Neutrophil (primary cell): ENCODE measurements around the gene PRPF19.

ENCODE experiments used
- H3K27ac ChIP-seq: fragments of 200-600 bp; sonication (generic); 2 replicates; pipeline ENCODE4 v1.5.1; 2016; ENCODE audit warnings: mild to moderate bottlenecking, moderate library complexity
- H3K27me3 ChIP-seq: fragments of 200-600 bp; sonication (generic); 2 replicates; pipeline ENCODE4 v1.6.0; 2016; ENCODE audit warnings: mild to moderate bottlenecking
- H3K36me3 ChIP-seq: fragments of 200-600 bp; sonication (generic); 2 replicates; pipeline ENCODE4 v1.5.1; 2017
- H3K4me1 ChIP-seq, 2 experiments: fragments of 200-600 bp in 1 of 2; sonication (generic) in 1 of 2; 1 replicate in 1 of 2; 2 replicates in 1 of 2; pipeline versions ENCODE4 v1.5.1 to v1.6.1; 2013 to 2016; ENCODE audit warnings: low read depth in 1 of 2, low read length in 1 of 2, mild to moderate bottlenecking in 1 of 2, moderate library complexity in 1 of 2; ENCODE audit not compliant: control insufficient read depth in 1 of 2, insufficient read depth in 1 of 2
- H3K4me3 ChIP-seq, 2 experiments: fragments of 200-600 bp in 1 of 2; sonication (generic) in 1 of 2; 1 replicate in 1 of 2; 2 replicates in 1 of 2; pipeline ENCODE4 v1.5.1; 2013 to 2016; ENCODE audit warnings: low read depth in 1 of 2, low read length in 1 of 2, mild to moderate bottlenecking in 1 of 2, moderate library complexity in 1 of 2
- H3K9me3 ChIP-seq: fragments of 200-600 bp; sonication (generic); 2 replicates; pipeline ENCODE4 v1.5.1; 2016
- TF ChIP-seq, protein P1 (sequence below): fragments of 200-600 bp; sonication (generic); IDR thresholded peaks from 2 replicates; pipeline ENCODE4 v1.5.1; 2016; ENCODE audit warnings: antibody characterized with exemption

Gene PRPF19

DNA sequence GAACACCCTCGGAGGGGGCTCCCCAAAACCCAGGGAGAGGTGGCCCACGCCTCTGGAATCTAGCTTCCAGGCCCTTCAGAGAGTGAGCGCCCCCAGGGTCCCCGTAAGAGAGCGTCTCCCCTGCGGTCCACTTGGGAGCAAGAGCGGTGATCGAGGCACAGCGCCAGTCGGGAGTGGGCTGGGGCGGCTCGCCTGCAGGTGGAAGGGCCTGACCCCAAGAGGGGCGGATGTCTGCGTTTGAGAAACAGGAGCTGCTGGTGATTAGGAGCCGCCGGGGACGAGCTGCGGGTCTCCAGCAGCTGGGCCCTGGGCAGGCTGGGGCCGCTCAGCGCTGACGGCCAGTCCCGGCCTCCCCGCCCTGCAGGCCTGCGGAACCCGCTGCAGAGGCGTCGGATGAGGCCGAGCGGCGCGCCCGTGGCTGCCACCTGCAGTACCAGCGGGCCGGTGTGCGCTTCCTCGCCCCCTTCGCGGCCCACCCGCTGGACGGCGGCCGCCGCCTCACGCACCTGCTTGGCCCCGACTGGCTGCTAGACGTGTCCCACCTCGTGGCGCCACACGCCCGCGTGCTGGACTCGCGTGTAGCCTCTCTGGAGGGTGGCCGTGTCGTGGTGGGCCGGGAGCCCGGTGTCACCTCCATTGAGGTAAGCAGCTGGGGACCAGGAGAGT lies 27.9 kb upstream of the PRPF19 start:
- TF ChIP-seq, protein P1, sequence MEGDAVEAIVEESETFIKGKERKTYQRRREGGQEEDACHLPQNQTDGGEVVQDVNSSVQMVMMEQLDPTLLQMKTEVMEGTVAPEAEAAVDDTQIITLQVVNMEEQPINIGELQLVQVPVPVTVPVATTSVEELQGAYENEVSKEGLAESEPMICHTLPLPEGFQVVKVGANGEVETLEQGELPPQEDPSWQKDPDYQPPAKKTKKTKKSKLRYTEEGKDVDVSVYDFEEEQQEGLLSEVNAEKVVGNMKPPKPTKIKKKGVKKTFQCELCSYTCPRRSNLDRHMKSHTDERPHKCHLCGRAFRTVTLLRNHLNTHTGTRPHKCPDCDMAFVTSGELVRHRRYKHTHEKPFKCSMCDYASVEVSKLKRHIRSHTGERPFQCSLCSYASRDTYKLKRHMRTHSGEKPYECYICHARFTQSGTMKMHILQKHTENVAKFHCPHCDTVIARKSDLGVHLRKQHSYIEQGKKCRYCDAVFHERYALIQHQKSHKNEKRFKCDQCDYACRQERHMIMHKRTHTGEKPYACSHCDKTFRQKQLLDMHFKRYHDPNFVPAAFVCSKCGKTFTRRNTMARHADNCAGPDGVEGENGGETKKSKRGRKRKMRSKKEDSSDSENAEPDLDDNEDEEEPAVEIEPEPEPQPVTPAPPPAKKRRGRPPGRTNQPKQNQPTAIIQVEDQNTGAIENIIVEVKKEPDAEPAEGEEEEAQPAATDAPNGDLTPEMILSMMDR: no peak
- Histone ChIP-seq H3K9me3 (no peaks in the 10 kb centered on the region), H3K36me3 (peaks cover 35% of the 10 kb centered on the region), H3K4me1 (no peaks in the 10 kb centered on the region), H3K27me3 (peaks cover 48% of the 10 kb centered on the region), H3K27ac (no peak overlapping the region), H3K4me3 (no peak overlapping the region)

- no peaks in the 10 kb centered on the region for H3K4me1 ChIP-seq
- H3K27ac ChIP-seq: no peak overlapping the region
- TF ChIP-seq, protein P1: no peak
- H3K9me3 ChIP-seq: no peaks in the 10 kb centered on the region
- no peak overlapping the region for H3K4me3 ChIP-seq
- peaks cover 53% of the 10 kb centered on the region for H3K27me3 ChIP-seq
- peaks cover 29% of the 10 kb centered on the region for H3K36me3 ChIP-seq
Measured at GRCh38 chr11:60933416-60934123, 27.2 kb upstream of the PRPF19 start.

DNA sequence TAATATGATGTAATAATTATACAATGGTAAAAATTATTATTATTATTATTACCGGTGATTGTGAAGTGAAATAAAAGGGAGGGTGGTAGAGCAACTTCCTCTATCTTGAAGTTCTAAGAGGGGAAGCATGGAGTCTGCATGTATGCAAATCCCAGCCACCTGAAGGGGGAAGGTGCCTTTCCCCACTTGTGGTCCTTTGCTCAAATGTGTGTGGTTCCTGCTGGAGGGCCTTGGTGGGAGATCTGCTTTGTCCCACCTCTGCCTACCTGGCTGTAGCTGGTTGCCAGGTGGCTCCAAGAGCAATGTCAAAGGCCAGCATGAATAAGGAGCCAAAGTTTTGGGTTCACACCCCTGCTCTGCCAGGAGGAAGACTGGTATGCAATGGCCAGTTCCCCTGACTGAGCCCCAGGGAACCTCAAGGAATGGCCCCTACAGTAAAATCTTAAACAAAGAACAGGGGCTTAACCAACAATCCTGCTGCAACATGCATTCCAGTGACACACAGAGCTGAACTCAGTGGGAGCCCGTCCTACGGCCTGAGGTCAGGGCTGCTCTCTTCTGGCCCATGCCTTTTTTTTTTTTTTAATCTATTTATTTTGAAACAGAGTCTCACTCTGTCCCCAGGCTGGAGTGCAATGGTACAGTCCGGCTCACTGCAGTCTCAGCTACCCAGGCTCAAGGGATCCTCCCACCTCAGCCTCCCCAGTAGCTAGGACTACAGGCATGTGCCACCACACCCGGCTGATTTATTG lies 26.4 kb upstream of the PRPF19 start:
- Histone ChIP-seq H3K9me3 (no peaks in the 10 kb centered on the region), H3K27ac (no peak overlapping the region), H3K27me3 (peaks cover 61% of the 10 kb centered on the region), H3K36me3 (peaks cover 21% of the 10 kb centered on the region), H3K4me1 (no peaks in the 10 kb centered on the region), H3K4me3 (no peak overlapping the region)
- TF ChIP-seq, protein P1: no peak

GRCh38 chr11:60931917-60932316 lies 25.5 kb upstream of the PRPF19 start:
- H3K27me3 ChIP-seq: peaks cover 70% of the 10 kb centered on the region
- peaks cover 12% of the 10 kb centered on the region for H3K36me3 ChIP-seq
- no peaks in the 10 kb centered on the region for H3K9me3 ChIP-seq
- TF ChIP-seq, protein P1: no peak
- H3K4me1 ChIP-seq: no peaks in the 10 kb centered on the region
- H3K4me3 ChIP-seq: no peak overlapping the region
- no peak overlapping the region for H3K27ac ChIP-seq

DNA sequence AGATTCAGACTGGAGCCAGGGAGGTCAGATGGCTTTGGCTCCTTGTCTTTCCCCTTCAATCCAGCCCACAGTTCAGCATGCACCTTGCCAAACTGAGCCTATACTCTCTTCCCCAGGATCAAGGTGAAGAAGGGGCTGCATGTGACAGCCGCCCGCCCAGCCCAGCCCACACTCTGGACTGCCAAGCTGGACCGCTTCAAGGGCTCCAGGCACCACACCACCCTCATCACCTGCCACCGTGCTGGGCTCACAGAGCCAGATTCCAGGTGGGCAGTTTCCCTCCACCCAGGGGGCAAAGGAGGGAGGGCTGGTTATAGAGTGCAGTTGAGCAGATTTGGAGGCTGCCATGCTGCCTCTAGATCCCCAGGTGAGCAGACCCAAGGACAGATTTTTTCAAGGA lies 24.0 kb upstream of the PRPF19 start:
- TF ChIP-seq, protein P1: no peak
- Histone ChIP-seq H3K4me3 (no peak overlapping the region), H3K36me3 (no peaks in the 10 kb centered on the region), H3K9me3 (no peaks in the 10 kb centered on the region), H3K27ac (no peak overlapping the region), H3K4me1 (no peaks in the 10 kb centered on the region), H3K27me3 (peaks cover 85% of the 10 kb centered on the region)
